AG04449 (cell line): ENCODE measurements around the gene GBA3.

Experiments
- CTCF ChIA-PET: fragments of 350-600 bp; formaldehyde crosslinking; extraction: SDS; loops from one replicate; lab custom pipeline; 2021; ENCODE audit warnings: antibody characterized with exemption; lab: Yijun Ruan, JAX
- POLR2A ChIA-PET: fragments of 400-600, 350-600 bp; formaldehyde crosslinking; extraction: SDS; loops from one replicate; lab custom pipeline; 2020; ENCODE audit warnings: antibody characterized with exemption, inconsistent platforms; lab: Yijun Ruan, JAX
- DNase-seq: peaks from one replicate; pipeline ENCODE4 v3.0.0-alpha.2; 2010; ENCODE audit warnings: low read depth, low spot score
- H3K4me3 ChIP-seq: 2 replicates; pipeline ENCODE4 v1.5.1; 2011; ENCODE audit warnings: low read depth, mild to moderate bottlenecking, control low read depth, low read length
- CTCF ChIP-seq: IDR thresholded peaks from one replicate; pipeline ENCODE4 v1.5.1; 2011; ENCODE audit warnings: mild to moderate bottlenecking, moderate library complexity, low read length, control low read depth, inconsistent platforms; ENCODE audit not compliant: insufficient read depth; ENCODE audit errors: missing control alignments

Gene GBA3

GRCh38 chr4:22814906-22815305, 122.2 kb downstream of the GBA3 start:
- no peak for DNase-seq
- POLR2A ChIA-PET: no interaction called here
- CTCF ChIA-PET: no interaction called here
- TF ChIP-seq CTCF: no peak
- H3K4me3 ChIP-seq: no peak overlapping the region

GRCh38 chr4:22824091-22824490, 131.4 kb downstream of the GBA3 start:
- H3K4me3 ChIP-seq: no peak overlapping the region
- no peak for TF ChIP-seq CTCF
- ChIA-PET CTCF (no interaction called here), POLR2A (no interaction called here)
- DNase-seq: no peak

GRCh38 chr4:22842360-22843018, 149.8 kb downstream of the GBA3 start:
- ChIA-PET CTCF (no interaction called here), POLR2A (no interaction called here)
- H3K4me3 ChIP-seq: no peak overlapping the region
- no peak for TF ChIP-seq CTCF
- DNase-seq: no peak

GRCh38 chr4:22848332-22848731, 155.6 kb downstream of the GBA3 start:
- no peak for TF ChIP-seq CTCF
- CTCF ChIA-PET: interaction anchor here (2.4 kb wide), 1 partner anchor 49 kb away, joined by 6 read pairs; no protein-coding TSS in a partner anchor
- POLR2A ChIA-PET: no interaction called here

GRCh38 chr4:22850055-22850454, 157.3 kb downstream of the GBA3 start:
- no peak overlapping the region for H3K4me3 ChIP-seq
- DNase-seq: no peak
- CTCF ChIA-PET: no interaction called here
- POLR2A ChIA-PET: no interaction called here
- TF ChIP-seq CTCF: no peak

More at GRCh38 chr4:22848332-22848731, 155.6 kb downstream of the GBA3 start:
- no peak for DNase-seq
- H3K4me3 ChIP-seq: no peak overlapping the region

- POLR2A ChIA-PET: no interaction called here
- no peak overlapping the region for H3K4me3 ChIP-seq
- no peak for DNase-seq
- CTCF ChIA-PET: no interaction called here
- no peak for TF ChIP-seq CTCF
Measured at GRCh38 chr4:22850630-22851029, 157.9 kb downstream of the GBA3 start.
